ENCODE data around the gene CCND2. TPM values are rescaled to one million over a fixed set of nuclear protein-coding genes. Genes with fewer than 3 reads are reported as not detected.

CCND2 gene
- total and polyA plus RNA-seq, 2 experiments from 2014 or later, result 157 to 250 TPM

GRCh38 chr12:4256043-4256826, 17.3 kb upstream of the CCND2 start:
- Histone ChIP-seq H3K36me3 (replicated peaks; ENCODE audit: insufficient read depth, low read depth) (no peaks in the 10 kb centered on the region), H2AFZ (no peak overlapping the region), H3K79me2 (no peaks in the 10 kb centered on the region), H3K9me3 (ENCODE audit: low read depth) (peaks cover 3% of the 10 kb centered on the region), H3K4me1 (ENCODE audit: insufficient read depth) (no peaks in the 10 kb centered on the region), H3K4me2 (no peak overlapping the region), H3K27ac (no peak overlapping the region), H4K20me1 (ENCODE audit: insufficient read depth, poor library complexity, severe bottlenecking) (no peaks in the 10 kb centered on the region), H3K4me3 (no peak overlapping the region), H3K27me3 (no peaks in the 10 kb centered on the region), H3K9me2 (replicated peaks; ENCODE audit: insufficient read depth) (no peaks in the 10 kb centered on the region)
- no peak for DNase-seq (ENCODE audit: low spot score)
- WGBS (ENCODE audit: low lambda C conversion rate, missing lambda C conversion rate), result 93% methylated on average over 2 of the region's 2 CpGs
- TF ChIP-seq EZH2 (IDR thresholded peaks at IDR 0.05; ENCODE audit: borderline replicate concordance) (no peak), EZH2phosphoT487 (IDR thresholded peaks at IDR 0.05; ENCODE audit: low read depth, severe bottlenecking, unreplicated experiment) (no peak)
- TF ChIP-seq, protein P1, sequence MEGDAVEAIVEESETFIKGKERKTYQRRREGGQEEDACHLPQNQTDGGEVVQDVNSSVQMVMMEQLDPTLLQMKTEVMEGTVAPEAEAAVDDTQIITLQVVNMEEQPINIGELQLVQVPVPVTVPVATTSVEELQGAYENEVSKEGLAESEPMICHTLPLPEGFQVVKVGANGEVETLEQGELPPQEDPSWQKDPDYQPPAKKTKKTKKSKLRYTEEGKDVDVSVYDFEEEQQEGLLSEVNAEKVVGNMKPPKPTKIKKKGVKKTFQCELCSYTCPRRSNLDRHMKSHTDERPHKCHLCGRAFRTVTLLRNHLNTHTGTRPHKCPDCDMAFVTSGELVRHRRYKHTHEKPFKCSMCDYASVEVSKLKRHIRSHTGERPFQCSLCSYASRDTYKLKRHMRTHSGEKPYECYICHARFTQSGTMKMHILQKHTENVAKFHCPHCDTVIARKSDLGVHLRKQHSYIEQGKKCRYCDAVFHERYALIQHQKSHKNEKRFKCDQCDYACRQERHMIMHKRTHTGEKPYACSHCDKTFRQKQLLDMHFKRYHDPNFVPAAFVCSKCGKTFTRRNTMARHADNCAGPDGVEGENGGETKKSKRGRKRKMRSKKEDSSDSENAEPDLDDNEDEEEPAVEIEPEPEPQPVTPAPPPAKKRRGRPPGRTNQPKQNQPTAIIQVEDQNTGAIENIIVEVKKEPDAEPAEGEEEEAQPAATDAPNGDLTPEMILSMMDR (IDR thresholded peaks at IDR 0.05; ENCODE audit: poor library complexity), result no peak

- H3K4me1 ChIP-seq (ENCODE audit: insufficient read depth), result no peaks in the 10 kb centered on the region
- H3K9me3 ChIP-seq (ENCODE audit: low read depth), result peaks cover 3% of the 10 kb centered on the region
- H3K79me2 ChIP-seq, result no peaks in the 10 kb centered on the region
- no peaks in the 10 kb centered on the region for H3K36me3 ChIP-seq (replicated peaks; ENCODE audit: insufficient read depth, low read depth)
- no peaks in the 10 kb centered on the region for H3K9me2 ChIP-seq (replicated peaks; ENCODE audit: insufficient read depth)
- H3K27me3 ChIP-seq, result no peaks in the 10 kb centered on the region
- no peak overlapping the region for H3K4me2 ChIP-seq
- no peak overlapping the region for H2AFZ ChIP-seq
- DNase-seq (ENCODE audit: low spot score), result no peak
- H4K20me1 ChIP-seq (ENCODE audit: insufficient read depth, poor library complexity, severe bottlenecking), result no peaks in the 10 kb centered on the region
- H3K4me3 ChIP-seq, result no peak overlapping the region
- H3K27ac ChIP-seq, result no peak overlapping the region
- TF ChIP-seq EZH2 (IDR thresholded peaks at IDR 0.05; ENCODE audit: borderline replicate concordance), result no peak
These were observed 16.1 kb upstream of the CCND2 start for GRCh38 chr12:4257442-4257841.

- H3K36me3 ChIP-seq (replicated peaks; ENCODE audit: insufficient read depth, low read depth), result no peaks in the 10 kb centered on the region
- H3K27ac ChIP-seq, result no peak overlapping the region
- DNase-seq (ENCODE audit: low spot score), result no peak
- H3K4me2 ChIP-seq, result no peak overlapping the region
- H3K79me2 ChIP-seq, result no peaks in the 10 kb centered on the region
- WGBS (ENCODE audit: low lambda C conversion rate, missing lambda C conversion rate), result 89% methylated on average over 1 of the region's 1 CpG
- no peaks in the 10 kb centered on the region for H3K27me3 ChIP-seq
- H3K4me1 ChIP-seq (ENCODE audit: insufficient read depth), result no peaks in the 10 kb centered on the region
- TF ChIP-seq, protein P1 (IDR thresholded peaks at IDR 0.05; ENCODE audit: poor library complexity), result no peak
- TF ChIP-seq EZH2phosphoT487 (IDR thresholded peaks at IDR 0.05; ENCODE audit: low read depth, severe bottlenecking, unreplicated experiment) (no peak), EZH2 (IDR thresholded peaks at IDR 0.05; ENCODE audit: borderline replicate concordance) (no peak)
- H3K9me3 ChIP-seq (ENCODE audit: low read depth), result peaks cover 3% of the 10 kb centered on the region
- no peaks in the 10 kb centered on the region for H3K9me2 ChIP-seq (replicated peaks; ENCODE audit: insufficient read depth)
- H4K20me1 ChIP-seq (ENCODE audit: insufficient read depth, poor library complexity, severe bottlenecking), result no peaks in the 10 kb centered on the region
- no peak overlapping the region for H2AFZ ChIP-seq
- no peak overlapping the region for H3K4me3 ChIP-seq
These were observed 14.5 kb upstream of the CCND2 start for GRCh38 chr12:4259099-4259498.

DNA sequence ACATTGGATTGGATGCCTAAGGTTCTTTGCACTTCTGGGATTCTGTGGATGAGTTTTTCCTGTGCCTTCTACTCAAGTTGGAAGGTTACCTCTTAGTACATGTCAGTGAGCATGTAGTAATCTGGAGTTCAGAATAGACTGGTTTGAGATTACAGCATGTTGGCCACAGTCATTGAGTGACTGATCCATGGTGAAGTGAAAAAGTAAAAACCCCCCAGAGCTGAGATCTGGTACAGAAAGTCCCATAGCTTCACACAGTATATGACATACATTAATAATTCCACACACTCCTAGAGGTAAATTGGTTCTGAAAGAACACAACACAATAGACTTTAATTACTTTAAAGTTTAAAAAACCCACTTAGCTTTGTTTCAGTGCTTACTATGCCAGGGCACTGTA, 11.9 kb upstream of the CCND2 start:
- Histone ChIP-seq H3K9me2 (replicated peaks; ENCODE audit: insufficient read depth) (no peaks in the 10 kb centered on the region), H3K4me3 (no peak overlapping the region), H4K20me1 (ENCODE audit: insufficient read depth, poor library complexity, severe bottlenecking) (no peaks in the 10 kb centered on the region), H3K27ac (no peak overlapping the region), H3K4me2 (no peak overlapping the region), H3K36me3 (replicated peaks; ENCODE audit: insufficient read depth, low read depth) (no peaks in the 10 kb centered on the region), H2AFZ (no peak overlapping the region), H3K4me1 (ENCODE audit: insufficient read depth) (no peaks in the 10 kb centered on the region), H3K9me3 (ENCODE audit: low read depth) (peaks cover 3% of the 10 kb centered on the region), H3K27me3 (peaks cover 17% of the 10 kb centered on the region), H3K79me2 (no peaks in the 10 kb centered on the region)
- no peak for TF ChIP-seq EZH2phosphoT487 (IDR thresholded peaks at IDR 0.05; ENCODE audit: low read depth, severe bottlenecking, unreplicated experiment)
- TF ChIP-seq, protein P1 (IDR thresholded peaks at IDR 0.05; ENCODE audit: poor library complexity), result no peak
- no peak for TF ChIP-seq EZH2 (IDR thresholded peaks at IDR 0.05; ENCODE audit: borderline replicate concordance)
- DNase-seq (ENCODE audit: low spot score), result no peak

All from hepatocyte (in vitro differentiated cells).